ENCODE data around the gene TTC9C.
"Not testable (repeated sequence)": the region's sequence is repeated elsewhere in the genome, so short reads cannot be mapped to it uniquely, and the experiment has no call there.

Gene TTC9C

DNA sequence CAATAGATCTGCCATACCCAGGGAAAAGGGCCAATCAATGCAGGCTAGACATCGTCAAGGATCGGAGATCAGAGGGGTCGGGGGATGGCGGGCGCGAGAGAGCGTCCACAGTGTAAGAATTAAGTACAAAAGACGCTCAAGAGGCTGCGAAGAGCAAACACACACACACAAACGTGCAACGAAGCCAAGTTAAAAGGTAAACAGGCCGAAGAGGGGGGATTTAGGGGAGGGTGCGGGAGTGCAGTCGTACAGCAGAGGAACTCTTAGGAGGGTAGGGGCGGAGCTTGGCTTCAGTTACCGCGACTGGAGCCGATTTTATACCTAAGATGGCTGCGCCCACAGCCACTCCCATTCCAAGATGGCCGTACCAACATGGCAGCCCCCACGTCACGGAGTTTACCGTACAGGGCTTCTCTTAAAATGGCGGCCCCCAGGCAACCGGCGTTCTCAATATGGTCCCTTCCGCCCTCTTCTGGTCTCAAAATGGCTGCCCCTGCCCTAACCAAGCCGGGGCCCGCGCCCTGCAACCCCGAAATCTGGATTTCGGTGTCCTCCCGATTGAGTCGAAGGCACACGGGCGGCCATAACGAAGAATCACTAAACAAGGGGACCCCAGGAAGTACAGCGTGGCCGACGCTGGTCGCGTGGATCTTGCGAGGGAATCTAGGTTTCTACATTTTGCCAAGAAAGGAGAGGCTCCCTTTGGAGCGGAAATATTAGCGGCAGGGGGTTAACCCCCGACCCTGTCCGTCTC is 18.9 kb upstream of the TTC9C start:
- peak; percentile 85 to 93 for DNase-seq (ENCODE audit: low read depth in 1 of 2, low spot score in 1 of 2)

GRCh38 chr11:62710001-62710345 is 18.3 kb upstream of the TTC9C start:
- DNase-seq (ENCODE audit: low read depth in 1 of 2, low spot score in 1 of 2), result peak in 1 of 2 donors; percentile 10

- DNase-seq (ENCODE audit: low read depth in 1 of 2, low spot score in 1 of 2), result no peak
Observed at GRCh38 chr11:62712276-62712812, 15.9 kb upstream of the TTC9C start.

- DNase-seq (ENCODE audit: low read depth in 1 of 2, low spot score in 1 of 2), result no peak
Observed at GRCh38 chr11:62712861-62713260, 15.4 kb upstream of the TTC9C start.

DNA sequence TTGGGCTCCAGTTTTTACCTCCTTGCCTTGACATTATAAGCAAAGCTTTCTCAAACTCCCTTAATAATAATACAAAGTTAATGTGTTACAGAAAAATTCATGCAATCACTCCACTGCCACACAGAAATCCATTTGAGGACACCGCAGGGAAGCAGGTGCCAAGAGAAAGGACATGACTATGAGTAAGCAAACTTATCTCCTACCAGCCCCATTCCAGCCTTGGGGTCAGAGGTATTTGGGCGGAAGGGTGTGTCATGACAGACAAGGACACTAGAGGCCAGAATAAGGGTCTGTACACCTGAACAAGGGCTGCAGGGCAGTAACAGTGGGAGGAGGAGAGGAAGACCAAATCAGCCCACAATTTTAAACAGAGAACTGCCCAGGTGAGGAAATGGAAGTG is 14.9 kb upstream of the TTC9C start:
- DNase-seq (ENCODE audit: low read depth in 1 of 2, low spot score in 1 of 2), result no peak

- no peak for DNase-seq (ENCODE audit: low read depth in 1 of 2, low spot score in 1 of 2)
Observed at GRCh38 chr11:62715150-62716130, 12.8 kb upstream of the TTC9C start.

- no peak for DNase-seq (ENCODE audit: low read depth in 1 of 2, low spot score in 1 of 2)
Observed at GRCh38 chr11:62716206-62716605, 12.1 kb upstream of the TTC9C start.

DNA sequence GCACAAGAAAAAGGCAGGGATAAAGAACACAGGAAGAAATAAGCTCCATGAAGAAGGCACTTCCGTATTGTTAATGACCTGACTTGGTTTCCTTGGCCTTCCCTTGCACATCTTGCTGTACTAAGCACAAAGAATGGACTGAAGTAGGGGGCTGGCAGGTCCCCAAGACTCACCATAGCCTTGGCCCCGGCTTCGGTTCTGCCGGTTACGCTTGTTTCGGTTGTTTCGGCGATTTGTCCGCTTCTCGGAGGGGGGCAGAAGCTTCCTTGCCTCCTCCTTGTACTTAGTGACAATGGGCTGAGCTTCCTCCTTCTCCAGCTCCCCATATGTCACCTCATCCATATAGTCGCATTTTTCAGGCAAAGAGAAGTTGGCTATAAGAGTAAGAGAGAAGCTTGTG is 11.5 kb upstream of the TTC9C start:
- no peak for DNase-seq (ENCODE audit: low read depth in 1 of 2, low spot score in 1 of 2)

DNA sequence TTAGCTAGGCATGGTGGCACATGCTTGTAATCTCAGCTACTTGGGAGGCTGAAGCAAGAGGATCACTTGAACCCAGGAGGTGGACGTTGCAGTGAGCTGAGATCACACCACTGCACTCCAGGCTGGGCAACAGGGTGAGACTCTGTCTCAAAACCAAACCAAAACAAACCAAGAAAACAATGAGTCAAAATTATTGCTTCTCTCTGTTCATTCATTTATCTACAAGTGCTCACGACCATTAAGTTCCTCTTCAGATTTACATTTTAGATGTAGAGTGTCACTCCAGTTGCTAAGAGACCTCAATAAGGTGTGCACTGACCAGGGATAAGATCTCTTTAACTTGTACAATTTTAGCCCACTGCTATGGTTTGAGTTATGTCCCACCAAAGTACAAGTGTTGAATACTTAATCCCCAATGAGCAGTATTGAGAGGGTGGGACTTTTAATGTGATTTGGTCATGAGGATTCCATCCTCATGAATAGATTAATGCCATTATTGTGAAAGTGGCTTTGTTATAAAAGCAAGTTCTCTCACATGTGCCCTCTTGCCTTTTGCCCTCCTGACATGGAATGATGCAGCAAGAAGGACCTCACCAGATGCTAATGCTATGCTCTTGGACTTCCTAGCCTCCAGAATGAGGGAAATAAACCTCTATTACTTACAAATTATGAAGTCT is 8.8 kb upstream of the TTC9C start:
- DNase-seq (ENCODE audit: low read depth in 1 of 2, low spot score in 1 of 2), result no peak

- DNase-seq (ENCODE audit: low read depth in 1 of 2, low spot score in 1 of 2), result no peak
Observed at GRCh38 chr11:62721994-62722393, 6.3 kb upstream of the TTC9C start.

- DNase-seq (ENCODE audit: low read depth in 1 of 2, low spot score in 1 of 2), result no peak
Observed at GRCh38 chr11:62724171-62724570, 4.1 kb upstream of the TTC9C start.

- DNase-seq (ENCODE audit: low read depth in 1 of 2, low spot score in 1 of 2), result no peak
Observed at GRCh38 chr11:62725646-62726045, 2.6 kb upstream of the TTC9C start.

DNA sequence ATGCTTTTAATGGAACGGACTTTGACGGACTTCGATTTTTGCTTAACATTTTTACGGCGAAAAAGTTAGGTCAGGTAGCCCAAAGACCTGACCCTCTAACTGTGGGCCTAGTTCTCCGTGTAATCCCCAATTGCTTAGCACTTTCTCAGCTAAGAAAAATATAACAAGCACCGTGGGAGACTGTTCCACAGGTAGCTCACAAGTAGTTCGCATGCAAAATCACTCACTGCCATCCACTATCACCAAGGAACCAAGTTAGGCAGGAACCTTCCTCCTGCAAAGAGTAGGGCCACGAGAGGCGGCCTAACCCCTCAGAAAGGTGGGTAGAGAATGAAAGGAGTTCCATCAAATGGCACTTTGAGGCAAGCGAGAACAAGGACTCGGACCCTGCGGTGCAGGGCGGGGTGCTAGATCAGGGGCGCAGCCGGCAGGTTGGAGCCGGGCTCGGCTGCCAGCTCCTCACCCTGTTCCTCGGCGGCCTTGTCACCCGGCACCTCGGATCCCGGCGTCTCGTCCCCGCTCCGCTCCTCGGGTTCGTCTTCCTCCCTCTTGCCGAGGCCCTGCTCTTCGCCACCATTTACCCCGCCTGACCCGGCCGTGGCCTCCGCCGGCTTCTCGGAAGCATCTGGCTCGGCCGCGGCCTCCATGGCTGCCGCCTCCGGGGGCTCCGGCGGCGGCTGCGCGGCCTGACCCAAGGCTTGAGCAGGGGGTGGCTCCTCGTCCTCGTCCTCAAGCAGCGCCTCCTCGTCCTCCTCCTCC is 2.0 kb upstream of the TTC9C start:
- no peak for DNase-seq (ENCODE audit: low read depth in 1 of 2, low spot score in 1 of 2)

DNA sequence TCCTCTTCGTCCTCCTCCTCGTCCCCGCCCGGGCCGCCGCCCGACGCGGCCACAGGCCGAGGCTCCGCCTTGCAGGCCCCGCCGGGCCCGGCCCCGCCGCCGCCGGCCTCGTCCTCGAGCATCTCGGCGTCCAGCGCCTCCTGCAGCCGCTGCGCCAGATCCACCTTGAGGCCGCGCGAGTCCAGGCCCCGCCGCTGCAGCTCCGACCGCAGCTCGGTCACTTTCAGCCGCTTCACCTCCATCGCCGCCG is 1.4 kb upstream of the TTC9C start:
- no peak for DNase-seq (ENCODE audit: low read depth in 1 of 2, low spot score in 1 of 2)

- peak; percentile 97 for DNase-seq (ENCODE audit: low read depth in 1 of 2, low spot score in 1 of 2)
Observed at GRCh38 chr11:62727165-62727871, 968 bp upstream of the TTC9C start, which contains the start of gene HNRNPUL2. TSS of gene HNRNPUL2 (minus strand) at chr11:62727457. CDS start at chr11:62727156, 301 bp downstream.

DNA sequence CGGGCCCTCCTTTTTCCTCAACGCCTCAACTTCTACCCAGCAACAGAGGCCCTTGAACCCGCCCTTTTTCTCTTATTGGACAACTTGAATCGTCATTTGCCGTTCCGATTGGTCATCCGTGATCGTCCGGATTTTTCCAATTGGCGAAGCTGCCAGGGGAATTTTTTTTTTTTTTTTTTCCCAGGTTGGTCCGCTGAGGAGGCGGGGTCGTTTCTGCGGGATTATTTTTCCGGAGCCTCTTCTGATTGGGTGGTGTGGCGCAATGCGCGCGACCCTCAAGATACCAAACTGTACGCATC is 465 bp upstream of the TTC9C start:
- peak; percentile 40 to 62 for DNase-seq (ENCODE audit: low read depth in 1 of 2, low spot score in 1 of 2)

- DNase-seq (ENCODE audit: low read depth in 1 of 2, low spot score in 1 of 2), result not testable (repeated sequence)
Observed at GRCh38 chr11:62730076-62730475, 1.8 kb downstream of the TTC9C start.

DNA sequence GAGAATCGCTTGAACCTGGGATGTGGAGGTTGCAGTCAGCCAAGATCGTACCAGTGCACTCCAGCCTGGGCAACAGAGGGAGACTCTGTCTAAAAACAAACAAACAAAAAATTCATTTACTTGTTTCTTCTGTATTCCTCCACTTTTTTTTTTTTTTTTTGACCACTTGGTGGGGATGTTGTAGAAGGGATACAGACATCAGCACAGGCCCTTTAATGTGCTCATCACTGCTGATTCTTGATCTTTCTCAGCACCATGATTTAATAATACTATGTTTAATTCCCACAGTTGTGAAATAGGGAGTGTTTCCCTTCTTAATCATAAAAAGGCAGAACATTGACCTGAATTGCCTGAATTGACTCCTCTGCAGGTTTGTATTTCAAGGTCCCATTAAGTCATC is 4.5 kb downstream of the TTC9C start:
- no peak for DNase-seq (ENCODE audit: low read depth in 1 of 2, low spot score in 1 of 2)

GRCh38 chr11:62737196-62737595 is 8.9 kb downstream of the TTC9C start:
- DNase-seq (ENCODE audit: low read depth in 1 of 2, low spot score in 1 of 2), result no peak

GRCh38 chr11:62747475-62748160 is 19.3 kb downstream of the TTC9C start:
- no peak for DNase-seq (ENCODE audit: low read depth in 1 of 2, low spot score in 1 of 2)
